ENCODE data around the gene CHAF1A.

DNA sequence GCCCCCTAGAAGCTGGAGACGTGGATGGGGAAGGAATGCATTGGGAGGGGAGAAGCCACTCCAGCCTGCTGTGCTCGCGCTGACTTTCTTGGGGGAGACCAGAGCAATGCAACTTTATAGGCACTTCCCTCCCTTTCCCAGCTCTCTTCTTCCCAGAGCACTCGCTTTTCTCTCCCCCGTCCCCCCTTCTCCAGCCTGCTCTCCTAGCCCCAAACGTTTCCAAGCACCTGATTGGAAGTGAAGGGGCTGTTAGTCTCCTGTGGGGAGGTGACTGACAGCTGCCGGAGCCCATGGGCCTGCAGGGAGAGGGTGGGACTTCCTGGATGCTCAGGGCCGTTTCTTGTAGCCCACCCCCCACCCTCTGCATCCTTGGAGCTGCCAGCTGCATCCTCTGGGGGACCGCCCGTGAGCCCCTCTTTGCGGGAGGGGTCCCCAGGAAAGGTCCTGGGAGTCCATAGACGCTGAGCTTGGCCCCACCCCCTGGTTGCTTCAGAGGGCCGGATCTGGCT, 72.1 kb downstream of the CHAF1A start:
- TF ChIP-seq, protein P1, sequence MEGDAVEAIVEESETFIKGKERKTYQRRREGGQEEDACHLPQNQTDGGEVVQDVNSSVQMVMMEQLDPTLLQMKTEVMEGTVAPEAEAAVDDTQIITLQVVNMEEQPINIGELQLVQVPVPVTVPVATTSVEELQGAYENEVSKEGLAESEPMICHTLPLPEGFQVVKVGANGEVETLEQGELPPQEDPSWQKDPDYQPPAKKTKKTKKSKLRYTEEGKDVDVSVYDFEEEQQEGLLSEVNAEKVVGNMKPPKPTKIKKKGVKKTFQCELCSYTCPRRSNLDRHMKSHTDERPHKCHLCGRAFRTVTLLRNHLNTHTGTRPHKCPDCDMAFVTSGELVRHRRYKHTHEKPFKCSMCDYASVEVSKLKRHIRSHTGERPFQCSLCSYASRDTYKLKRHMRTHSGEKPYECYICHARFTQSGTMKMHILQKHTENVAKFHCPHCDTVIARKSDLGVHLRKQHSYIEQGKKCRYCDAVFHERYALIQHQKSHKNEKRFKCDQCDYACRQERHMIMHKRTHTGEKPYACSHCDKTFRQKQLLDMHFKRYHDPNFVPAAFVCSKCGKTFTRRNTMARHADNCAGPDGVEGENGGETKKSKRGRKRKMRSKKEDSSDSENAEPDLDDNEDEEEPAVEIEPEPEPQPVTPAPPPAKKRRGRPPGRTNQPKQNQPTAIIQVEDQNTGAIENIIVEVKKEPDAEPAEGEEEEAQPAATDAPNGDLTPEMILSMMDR (conservative IDR thresholded peaks at IDR 0.05; ENCODE audit: low read length) = no peak
- TF ChIP-seq EZH2phosphoT487 (IDR thresholded peaks at IDR 0.05; ENCODE audit: borderline replicate concordance) = no peak
